Activated CD8-positive, alpha-beta memory T cell treated with anti-CD3 and anti-CD28 coated beads, Interleukin-2, amount 50 U/mL, for 48 hours (primary cell): ENCODE measurements around the gene GAR1.
"Not testable (repeated sequence)": the region's sequence is repeated elsewhere in the genome, so short reads cannot be mapped to it uniquely, and the experiment has no call there.

ENCODE experiments used
- DNase-seq: peaks from one replicate; pipeline ENCODE4 v3.0.0-alpha.2; 2020

GAR1 gene

DNA sequence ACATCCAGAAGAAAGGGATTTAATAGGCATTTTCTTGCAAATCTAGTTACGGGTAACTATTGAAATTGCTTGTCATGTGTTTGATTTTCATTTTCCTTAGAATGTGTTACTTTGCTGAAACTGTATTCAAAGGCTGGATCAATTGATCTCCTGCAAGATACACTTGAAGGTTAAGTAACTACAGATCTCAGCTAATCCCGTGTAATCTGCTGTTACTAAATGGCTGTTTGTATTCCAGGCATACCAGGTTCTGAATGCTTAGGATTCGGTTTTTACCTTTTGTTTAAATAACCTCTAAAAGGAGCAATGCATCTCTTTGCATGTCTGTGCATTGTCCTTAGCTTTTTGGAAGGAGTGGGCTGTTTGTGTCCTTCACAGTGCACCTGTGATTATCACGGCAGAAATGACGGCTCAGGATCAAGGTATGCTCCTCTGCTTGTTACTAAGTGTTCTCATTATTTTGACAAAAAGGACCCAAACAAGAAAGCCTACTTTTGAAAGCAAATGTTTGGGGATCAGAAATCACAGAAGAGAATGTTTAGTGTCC, 32.4 kb downstream of the GAR1 start, which contains the start of gene LRIT3:
Gene LRIT3 (plus strand): TSS at position 212 of the 547 bp plus-strand sequence. CDS start 95 bp downstream, at position 307.
- DNase-seq: no peak

GRCh38 chr4:109848501-109848900, 32.9 kb downstream of the GAR1 start:
- DNase-seq: no peak

DNA sequence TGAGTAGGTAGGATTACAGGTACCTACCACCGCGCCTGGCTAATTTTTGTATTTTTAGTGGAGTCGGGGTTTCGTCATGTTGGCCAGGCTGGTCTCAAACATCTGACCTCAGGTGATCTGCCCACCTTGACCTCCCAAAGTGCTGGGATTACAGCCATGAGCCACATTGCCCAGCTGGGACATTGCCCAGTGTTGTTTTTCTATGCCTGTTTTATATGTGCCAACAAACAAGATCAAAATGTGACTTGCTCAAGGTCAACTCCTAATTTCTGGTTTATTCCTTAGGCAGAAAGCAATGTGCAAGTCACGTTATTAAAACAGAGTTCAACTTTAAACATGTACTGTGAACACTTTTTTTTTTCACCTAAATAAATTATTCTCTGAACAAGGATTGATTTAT, 35.0 kb downstream of the GAR1 start:
- no peak for DNase-seq

DNA sequence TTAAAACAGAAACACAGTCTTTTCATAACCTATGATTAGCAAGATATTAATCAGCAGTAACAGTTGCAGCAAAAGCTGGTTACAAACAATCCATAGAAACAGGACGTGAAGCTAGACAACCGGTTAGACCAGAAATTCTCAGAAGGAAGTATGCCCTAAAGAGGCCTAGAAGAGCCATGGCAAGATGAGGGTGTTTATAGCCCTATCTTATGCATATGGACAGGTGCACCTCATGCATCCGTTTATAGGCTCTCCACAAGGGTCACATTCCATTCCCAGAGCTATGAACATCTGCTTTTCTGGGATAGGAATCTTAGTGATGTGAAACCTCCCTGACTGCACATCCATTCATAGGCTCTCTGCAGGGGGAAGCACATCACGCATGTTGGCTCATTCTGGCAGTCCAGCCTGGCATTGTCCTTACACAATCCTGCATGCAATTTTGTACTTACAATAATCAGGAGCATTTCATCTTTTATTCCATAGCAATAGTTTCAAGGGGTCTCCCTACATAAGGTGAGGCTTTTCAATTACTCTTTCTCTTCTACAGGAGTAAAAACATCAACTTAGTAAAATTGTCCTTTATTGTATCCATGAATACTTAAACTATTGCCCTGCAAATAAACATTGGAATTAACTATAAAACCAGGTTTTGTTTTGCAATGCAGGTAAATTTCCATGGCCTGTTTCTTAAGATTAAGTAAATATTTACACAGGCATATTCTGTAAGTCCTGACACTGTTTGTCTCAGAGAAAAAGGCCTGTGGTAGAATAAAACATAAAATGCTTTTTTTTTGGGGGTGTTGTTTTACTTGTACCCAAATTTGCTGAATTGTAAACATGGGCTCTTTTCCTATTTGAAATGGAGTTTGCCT, 44.1 kb downstream of the GAR1 start:
- DNase-seq: not testable (repeated sequence)

DNA sequence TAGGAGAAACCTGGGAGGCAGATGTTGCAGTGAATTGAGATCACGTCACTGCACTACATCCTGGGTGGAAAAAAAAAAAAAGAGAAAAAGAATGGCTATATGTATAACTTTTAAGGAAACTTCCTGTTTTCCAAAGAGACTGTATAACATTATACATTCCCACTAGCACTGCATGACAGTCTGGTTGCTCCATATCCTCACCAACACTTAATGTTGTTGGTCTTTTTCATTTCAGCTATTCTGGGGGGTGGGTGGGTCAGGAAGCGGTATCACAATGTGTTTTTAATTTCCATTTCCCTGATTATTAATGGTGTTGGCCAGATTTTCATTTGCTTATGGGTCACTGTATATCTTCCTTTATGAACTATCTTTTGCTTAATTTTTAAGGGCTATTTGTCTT, 45.7 kb downstream of the GAR1 start:
- no peak for DNase-seq

DNA sequence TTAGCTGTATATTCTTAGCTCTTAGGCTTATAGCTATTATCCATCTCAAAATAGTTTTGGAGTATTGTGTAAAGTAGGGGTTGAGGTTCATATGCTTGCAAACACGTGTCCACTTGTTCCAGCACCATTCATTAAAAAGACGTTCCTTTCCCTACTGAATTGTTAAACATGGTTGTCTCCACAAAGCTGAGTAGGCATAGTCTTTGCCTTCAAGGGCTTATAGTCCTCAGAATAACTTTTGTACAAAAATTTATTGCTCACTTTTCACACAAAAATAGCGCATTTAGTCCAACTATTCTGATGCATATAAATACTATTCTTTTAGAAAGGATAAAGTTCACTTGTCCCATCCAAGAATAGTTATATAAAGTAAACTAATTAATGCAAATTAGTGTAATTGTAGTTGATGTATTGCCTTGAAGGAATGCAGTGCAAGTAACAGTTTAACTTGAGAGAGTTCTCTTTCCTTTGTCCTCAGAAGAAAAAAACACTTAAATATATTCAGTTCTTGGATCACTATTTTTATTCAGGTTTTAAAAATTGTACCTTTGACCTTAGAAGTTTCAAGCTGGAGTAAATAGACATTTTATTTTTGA, 46.5 kb downstream of the GAR1 start:
- DNase-seq: no peak

DNA sequence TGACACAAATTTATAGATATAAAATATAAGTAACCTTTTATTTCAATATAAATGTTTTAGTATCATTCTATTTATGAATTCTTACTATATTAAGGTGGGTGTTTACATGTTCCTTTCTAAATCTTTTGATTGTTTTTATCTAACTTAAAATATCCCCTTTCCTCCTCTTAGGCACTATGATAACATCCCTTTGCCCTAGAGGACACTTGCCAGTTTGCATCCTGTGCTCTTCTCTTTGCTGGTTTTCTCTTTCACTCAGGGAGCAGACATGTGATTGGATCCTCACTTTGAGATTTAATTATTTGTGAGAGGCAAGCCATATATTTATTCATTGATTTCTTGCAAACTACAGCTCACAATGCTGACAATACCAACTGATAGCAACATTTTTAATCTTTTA, 48.6 kb downstream of the GAR1 start:
- DNase-seq: no peak

DNA sequence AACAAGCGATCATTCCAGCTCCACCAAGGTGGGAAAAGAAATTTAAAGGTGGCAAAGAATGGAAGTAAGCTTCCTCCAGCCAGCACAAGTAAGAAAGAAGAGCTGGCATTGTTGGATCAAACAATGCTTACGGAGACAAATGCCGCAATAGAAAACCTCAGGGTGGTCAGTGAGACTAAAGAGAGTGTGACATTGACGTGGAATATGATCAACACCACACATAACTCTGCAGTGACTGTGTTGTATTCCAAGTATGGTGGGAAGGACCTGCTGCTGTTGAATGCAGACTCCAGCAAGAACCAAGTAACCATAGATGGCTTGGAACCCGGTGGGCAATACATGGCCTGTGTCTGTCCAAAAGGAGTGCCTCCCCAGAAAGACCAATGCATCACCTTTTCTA, 54.5 kb downstream of the GAR1 start:
- no peak for DNase-seq

GRCh38 chr4:109872065-109872464, 56.5 kb downstream of the GAR1 start:
- no peak for DNase-seq

DNA sequence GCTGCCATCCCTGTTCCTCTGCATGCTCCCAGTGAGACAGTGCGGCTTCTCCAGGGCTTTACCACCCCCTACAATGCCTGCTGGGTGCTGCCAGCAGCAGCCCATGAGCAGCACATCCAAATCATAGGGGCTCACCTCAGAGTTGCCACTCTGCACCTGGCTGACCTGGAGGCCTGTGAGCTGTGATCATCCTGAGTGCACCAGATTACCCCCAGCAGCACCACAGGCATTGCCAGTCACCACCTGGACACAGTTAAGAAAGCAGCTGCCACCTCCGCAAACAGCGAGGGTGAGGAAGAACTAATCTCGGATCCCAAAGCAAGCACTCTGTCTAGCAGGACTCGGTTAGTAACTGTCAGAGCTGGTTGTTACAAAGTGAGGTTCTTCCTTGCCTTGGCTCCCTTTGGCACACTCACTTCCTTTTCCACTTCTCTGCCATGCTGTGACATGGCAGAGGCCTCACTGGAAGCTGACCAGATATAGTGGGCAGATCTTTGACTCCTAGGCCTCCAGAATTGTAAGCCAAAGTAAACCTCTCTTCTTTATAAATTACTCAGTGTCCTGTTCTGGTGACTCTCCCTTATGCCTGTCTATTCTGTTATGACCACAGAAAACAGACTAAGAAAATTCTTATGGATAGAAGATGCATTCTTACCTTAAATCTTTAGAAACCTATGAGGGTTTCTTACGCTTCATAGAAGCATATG, 57.5 kb downstream of the GAR1 start:
- no peak for DNase-seq

- no peak for DNase-seq
These were observed 58.4 kb downstream of the GAR1 start for GRCh38 chr4:109873791-109874514.
